Ovary (tissue), 9 donors: Measurements from ENCODE around the gene BAG5. TPM values are rescaled to one million over a fixed set of nuclear protein-coding genes. Genes with fewer than 3 reads are reported as not detected.

Experiments
- DNase-seq, 5 donors: peaks; one replicate each; pipeline ENCODE4 v3.0.0-alpha.2; 2019 to 2020
- H3K27ac ChIP-seq, 2 donors: fragments of 200-600 bp; one replicate each; pipeline versions ENCODE4 v1.5.1 to v1.8.0; 2019 to 2022
- H3K27me3 ChIP-seq: fragments of 200-600 bp; one replicate; pipeline ENCODE4 v1.8.0; 2022
- H3K36me3 ChIP-seq: fragments of 200-600 bp; sonication (generic); one replicate; pipeline ENCODE4 v1.5.1; 2019
- H3K4me1 ChIP-seq: one replicate; pipeline ENCODE4 v1.8.1; 2013; ENCODE audit warnings: mild to moderate bottlenecking, moderate library complexity; ENCODE audit not compliant: insufficient read depth
- H3K4me3 ChIP-seq: fragments of 200-600 bp; sonication (generic); one replicate; pipeline ENCODE4 v1.5.1; 2017
- H3K9me3 ChIP-seq, 2 donors: fragments of 200-600 bp in 1 of 2; sonication (generic) in 1 of 2; one replicate each; pipeline versions ENCODE4 v1.5.1 to v1.8.1; 2013 to 2019; ENCODE audit warnings: mild to moderate bottlenecking in 1 of 2, moderate library complexity in 1 of 2
- CTCF ChIP-seq, 3 donors: fragments of 450-650 bp in 2 of 3; fragments of 200-600 bp in 1 of 3; IDR thresholded peaks; one replicate each; pipeline versions ENCODE4 v1.5.1 to v1.8.0; 2016 to 2022; ENCODE audit warnings: antibody characterized with exemption in 3 of 3, mild to moderate bottlenecking in 1 of 3
- EP300 ChIP-seq: sonication (generic); formaldehyde crosslinking; IDR thresholded peaks from one replicate; pipeline ENCODE4 v1.6.1; 2017; ENCODE audit warnings: antibody characterized with exemption
- POLR2A ChIP-seq: fragments of 450-650 bp; IDR thresholded peaks from one replicate; pipeline ENCODE4 v1.6.1; 2017; ENCODE audit warnings: antibody characterized with exemption, mild to moderate bottlenecking, moderate library complexity
- WGBS, 3 donors: extraction: QIAGEN DNeasy Blood & Tissue Kit in 1 of 3; methylation state at CpG; one replicate each; pipeline versions ENCODE4 v1.1.5 to v1.1.7; 2013 to 2017; 5-methylcytosine and 5-hydroxymethylcytosine counted together
- intact Hi-C, 4 donors: fragments of 100-400 bp; cut with DNase I; formaldehyde crosslinking; loops; one replicate each; pipeline versions ENCODE4 v1.11.0 to v1.15.1; 2022 to 2023
- polyA plus RNA-seq, 2 donors: library from polyadenylated mRNA; stranded (reverse); fragments of 200-250 nt in 1 of 2; fragments of 350-450 nt in 1 of 2; fragmentation: Illumina TruSeq in 1 of 2; extraction: RNeasy Lipid Tissue Mini Kit (QIAGEN cat#74804) in 1 of 2; gene quantifications; one replicate each; pipeline ENCODE4 v1.2.3, GENCODE V29; 2013 to 2014
- total RNA-seq, 7 donors: library from RNA; depleted of rRNA in 2 of 7; stranded (reverse); fragments of >200 nt in 2 of 7; fragmentation: NEBNext Ultra II Directional in 3 of 7; extraction: Animal tissue kit (Norgen Biotek cat#: 25700) in 3 of 7; gene quantifications; one replicate each; pipeline versions ENCODE4 v1.1.0 to v1.2.4, GENCODE V29; 2016 to 2023
- donor health status: DM: no; HTN: no; CAD: no; lungs with moderate emphysema.
- donor health status: DM: no; HTN: no; CAD: no.
- donor health status: Bipolar disorder and iron deficiency.
- donor health status: DM: yes; HTN: yes; CAD: no.
- donor health status: DM: no; HTN: no; CAD: no.
- donor health status: DM: yes; HTN: yes; CAD: no.

Gene BAG5
- total and polyA plus RNA-seq, 9 donors: 9.8 to 29.1 (median 24.4) TPM

DNA sequence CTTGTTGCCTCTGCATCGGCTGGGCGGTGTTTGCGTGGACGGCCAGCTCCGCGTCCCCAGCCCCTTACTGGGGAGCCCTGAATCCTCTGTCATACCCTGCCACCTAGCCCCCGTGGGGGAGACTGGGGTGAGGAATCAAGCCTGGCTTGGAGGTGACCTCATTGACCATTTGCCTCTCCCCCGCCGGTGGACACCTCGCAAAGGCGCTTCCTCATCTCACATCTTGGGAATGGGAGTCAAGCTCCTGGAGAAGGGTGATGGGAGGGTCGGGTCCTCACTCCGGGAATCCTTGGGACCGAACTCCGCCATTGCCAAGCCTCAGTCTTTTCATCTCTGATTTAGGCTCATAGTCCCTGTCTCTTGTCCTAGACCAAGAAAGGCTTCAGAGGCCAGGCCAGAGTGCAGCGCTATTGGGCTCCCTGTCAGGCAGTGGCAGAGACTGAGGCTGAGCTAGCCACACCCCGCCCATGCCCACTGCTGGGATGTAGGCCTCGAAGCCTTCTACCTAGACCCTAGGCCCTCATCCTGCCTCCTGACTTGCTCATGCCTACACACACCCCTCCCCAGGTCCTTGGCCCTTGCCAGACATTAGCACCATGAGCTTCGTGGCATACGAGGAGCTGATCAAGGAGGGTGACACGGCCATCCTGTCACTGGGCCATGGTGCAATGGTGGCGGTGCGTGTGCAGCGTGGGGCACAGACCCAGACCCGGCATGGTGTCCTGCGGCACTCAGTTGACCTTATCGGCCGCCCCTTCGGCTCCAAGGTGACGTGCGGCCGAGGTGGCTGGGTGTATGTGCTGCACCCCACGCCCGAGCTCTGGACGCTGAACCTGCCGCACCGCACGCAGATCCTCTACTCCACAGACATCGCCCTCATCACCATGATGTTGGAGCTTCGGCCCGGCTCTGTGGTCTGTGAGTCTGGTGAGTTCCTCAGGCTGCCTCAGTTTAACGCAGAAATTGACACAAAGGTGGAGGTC, 32.8 kb downstream of the BAG5 start:
- Histone ChIP-seq H3K9me3 (no peaks in the 10 kb centered on the region), H3K27me3 (no peaks in the 10 kb centered on the region), H3K27ac (peak overlapping the region; percentile 51 to 90), H3K4me1 (peaks cover 17% of the 10 kb centered on the region), H3K36me3 (no peaks in the 10 kb centered on the region), H3K4me3 (peak overlapping the region; percentile 94)
- WGBS, 3 donors: 45 to 49% (median 46%) methylated on average over 33 to 42 of the region's 42 CpGs
- intact Hi-C loops: no loop called here
- peak in 2 of 5 donors; percentile 46 to 50 for DNase-seq
- TF ChIP-seq POLR2A: no peak
- no peak for TF ChIP-seq EP300
- no peak for TF ChIP-seq CTCF (IDR thresholded peaks at IDR 0.05)

DNA sequence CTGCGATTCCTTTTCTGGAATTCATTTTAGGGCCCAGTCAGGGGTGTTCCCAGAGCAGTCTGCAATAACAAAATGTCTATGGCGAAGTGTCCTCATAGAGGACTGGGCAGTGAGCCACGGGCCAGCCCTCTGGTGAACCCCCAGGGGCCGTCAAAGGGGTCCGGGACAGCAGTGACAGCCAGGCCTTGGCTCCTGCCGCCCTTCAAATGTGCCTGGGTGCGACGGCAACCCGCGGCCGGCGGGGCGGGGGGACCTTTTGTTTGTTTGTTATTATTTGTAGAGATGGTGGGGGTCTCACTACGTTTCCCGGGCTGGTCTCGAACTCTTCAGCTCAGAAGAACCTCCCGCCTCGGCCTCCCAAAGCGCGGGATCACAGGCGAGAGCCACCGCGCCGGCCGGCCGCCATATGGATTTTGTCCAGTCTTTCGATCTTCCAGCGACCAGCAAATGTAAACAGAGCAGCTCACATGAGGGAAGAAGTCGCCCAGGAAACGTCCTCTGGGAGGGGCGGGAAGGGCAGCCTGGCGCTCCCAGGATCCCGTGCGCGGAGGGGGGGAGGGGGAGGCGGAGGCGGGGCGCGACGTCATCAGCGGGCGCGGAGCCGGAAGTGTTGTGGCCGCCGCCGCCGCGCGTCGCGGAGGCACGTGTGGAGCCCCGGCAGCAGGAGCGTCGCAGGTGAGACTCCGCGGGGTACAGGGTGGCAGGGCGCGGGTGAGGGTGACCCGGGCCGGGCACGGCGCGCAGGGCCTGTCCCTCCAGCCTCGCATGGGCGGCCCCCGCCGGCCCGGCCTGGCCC, 33.7 kb downstream of the BAG5 start, which contains the start of gene TRMT61A:
TSS of gene TRMT61A (plus strand) at position 610 of the 796 bp plus-strand sequence. CDS start 783 bp downstream, outside the sequence.
- intact Hi-C loops: no loop called here
- WGBS, 3 donors: 1 to 2% (median 1%) methylated on average over 31 to 69 of the region's 70 CpGs
- no peaks in the 10 kb centered on the region for H3K9me3 ChIP-seq
- H3K36me3 ChIP-seq: no peaks in the 10 kb centered on the region
- TF ChIP-seq CTCF (IDR thresholded peaks at IDR 0.05) (no peak), POLR2A (peak; percentile 27), EP300 (no peak)
- peak; percentile 92 to 94 (median 93) for DNase-seq
- H3K27me3 ChIP-seq: no peaks in the 10 kb centered on the region
- peak within 1 kb of the TSS; percentile 79 to 90 for H3K27ac ChIP-seq
- peak within 1 kb of the TSS; percentile 94 for H3K4me3 ChIP-seq
- peaks cover 17% of the 10 kb centered on the region for H3K4me1 ChIP-seq

GRCh38 chr14:103528146-103528586, 34.3 kb downstream of the BAG5 start:
- intact Hi-C loops: no loop called here
- peak in 2 of 5 donors; percentile 40 to 51 for DNase-seq
- H3K36me3 ChIP-seq: no peaks in the 10 kb centered on the region
- no peak for TF ChIP-seq POLR2A
- no peak for TF ChIP-seq EP300
- no peak for TF ChIP-seq CTCF (IDR thresholded peaks at IDR 0.05)
- peak overlapping the region; percentile 79 to 90 for H3K27ac ChIP-seq
- no peaks in the 10 kb centered on the region for H3K27me3 ChIP-seq
- peak overlapping the region; percentile 94 for H3K4me3 ChIP-seq
- WGBS, 3 donors: 13 to 16% (median 15%) methylated on average over 10 of the region's 10 CpGs
- H3K9me3 ChIP-seq: no peaks in the 10 kb centered on the region
- peaks cover 17% of the 10 kb centered on the region for H3K4me1 ChIP-seq
